ENCODE data around the gene SLC9A1. TPM values are rescaled to one million over a fixed set of nuclear protein-coding genes. Genes with fewer than 3 reads are reported as not detected.
A peak's percentile ranks its signal among the peaks of the same experiment; 100 is the strongest.

Gene SLC9A1
- total RNA-seq, 1 donor from 2014 or later = 1.8 TPM

GRCh38 chr1:27154469-27154990, 395 bp downstream of the SLC9A1 start:
- Histone ChIP-seq H3K27me3 (no peaks in the 10 kb centered on the region), H3K9me3 (ENCODE audit: low read depth) (no peaks in the 10 kb centered on the region), H3K4me2 (peak overlapping the region; percentile 96), H3K9ac (peak overlapping the region; percentile 46), H3F3A (ENCODE audit: low read depth) (peaks cover 5% of the 10 kb centered on the region), H3K36me3 (no peaks in the 10 kb centered on the region), H3K79me2 (ENCODE audit: low read depth) (peaks cover 31% of the 10 kb centered on the region), H3K4me3 (peak overlapping the region; percentile 71), H3K4me1 (peaks cover 21% of the 10 kb centered on the region), H2AFZ (replicated peaks) (no peak overlapping the region), H3K27ac (no peak overlapping the region), H4K20me1 (ENCODE audit: low read depth) (peaks cover 26% of the 10 kb centered on the region)
- no peak for DNase-seq (ENCODE audit: low spot score)
- Mint-ChIP-seq H3K36me3 (peaks cover 3% of the 10 kb centered on the region), H3K9me3 (no peaks in the 10 kb centered on the region), H3K27ac (peak overlapping the region; percentile 80), H3K27me3 (ENCODE audit: insufficient read depth, low read depth) (no peaks in the 10 kb centered on the region), H3K4me1 (peaks cover 41% of the 10 kb centered on the region), H3K4me3 (peak overlapping the region; percentile 93)
- no peak for TF ChIP-seq EZH2 (IDR thresholded peaks at IDR 0.05)
- no peak for TF ChIP-seq EZH2phosphoT487 (IDR thresholded peaks at IDR 0.05)

- Histone ChIP-seq H3K36me3 (no peaks in the 10 kb centered on the region), H3K4me3 (peak overlapping the region; percentile 71), H3K79me2 (ENCODE audit: low read depth) (peaks cover 31% of the 10 kb centered on the region), H3F3A (ENCODE audit: low read depth) (peaks cover 5% of the 10 kb centered on the region), H3K27ac (no peak overlapping the region), H2AFZ (replicated peaks) (no peak overlapping the region), H4K20me1 (ENCODE audit: low read depth) (peaks cover 26% of the 10 kb centered on the region), H3K27me3 (no peaks in the 10 kb centered on the region), H3K4me1 (peaks cover 21% of the 10 kb centered on the region), H3K4me2 (peak overlapping the region; percentile 96), H3K9me3 (ENCODE audit: low read depth) (no peaks in the 10 kb centered on the region), H3K9ac (no peak overlapping the region)
- Mint-ChIP-seq H3K27me3 (ENCODE audit: insufficient read depth, low read depth) (no peaks in the 10 kb centered on the region), H3K4me1 (peaks cover 41% of the 10 kb centered on the region), H3K9me3 (no peaks in the 10 kb centered on the region), H3K36me3 (peaks cover 3% of the 10 kb centered on the region), H3K27ac (no peak overlapping the region), H3K4me3 (peak overlapping the region; percentile 93)
- no peak for DNase-seq (ENCODE audit: low spot score)
- TF ChIP-seq CTCF (IDR thresholded peaks at IDR 0.05) (no peak), EZH2phosphoT487 (IDR thresholded peaks at IDR 0.05) (no peak), EZH2 (IDR thresholded peaks at IDR 0.05) (no peak)
Measured at GRCh38 chr1:27153927-27154358, 982 bp downstream of the SLC9A1 start.

GRCh38 chr1:27153549-27153886, 1.4 kb downstream of the SLC9A1 start:
- peaks cover 31% of the 10 kb centered on the region for H3K79me2 ChIP-seq (ENCODE audit: low read depth)
- peak overlapping the region; percentile 71 for H3K4me3 ChIP-seq
- H3K9me3 ChIP-seq (ENCODE audit: low read depth) = no peaks in the 10 kb centered on the region
- H3K4me2 ChIP-seq = peak overlapping the region; percentile 96
- TF ChIP-seq CTCF (IDR thresholded peaks at IDR 0.05) (no peak), EZH2 (IDR thresholded peaks at IDR 0.05) (no peak), EZH2phosphoT487 (IDR thresholded peaks at IDR 0.05) (no peak)
- no peaks in the 10 kb centered on the region for H3K27me3 ChIP-seq
- Mint-ChIP-seq H3K27ac (no peak overlapping the region), H3K4me3 (peak overlapping the region; percentile 93), H3K36me3 (peaks cover 3% of the 10 kb centered on the region), H3K27me3 (ENCODE audit: insufficient read depth, low read depth) (no peaks in the 10 kb centered on the region), H3K4me1 (peaks cover 41% of the 10 kb centered on the region), H3K9me3 (no peaks in the 10 kb centered on the region)
- peaks cover 21% of the 10 kb centered on the region for H3K4me1 ChIP-seq
- no peak overlapping the region for H3K27ac ChIP-seq
- peaks cover 26% of the 10 kb centered on the region for H4K20me1 ChIP-seq (ENCODE audit: low read depth)
- H3K36me3 ChIP-seq = no peaks in the 10 kb centered on the region
- H3K9ac ChIP-seq = no peak overlapping the region
- H2AFZ ChIP-seq (replicated peaks) = no peak overlapping the region
- H3F3A ChIP-seq (ENCODE audit: low read depth) = peaks cover 5% of the 10 kb centered on the region
- DNase-seq (ENCODE audit: low spot score) = no peak

- Histone ChIP-seq H3K4me3 (peak overlapping the region; percentile 71), H3K9ac (peak overlapping the region; percentile 27), H3F3A (ENCODE audit: low read depth) (peaks cover 5% of the 10 kb centered on the region), H4K20me1 (ENCODE audit: low read depth) (peaks cover 26% of the 10 kb centered on the region), H3K27me3 (no peaks in the 10 kb centered on the region), H3K79me2 (ENCODE audit: low read depth) (peaks cover 33% of the 10 kb centered on the region), H3K27ac (no peak overlapping the region), H2AFZ (replicated peaks) (no peak overlapping the region), H3K4me2 (peak overlapping the region; percentile 96), H3K36me3 (no peaks in the 10 kb centered on the region), H3K4me1 (peaks cover 21% of the 10 kb centered on the region), H3K9me3 (ENCODE audit: low read depth) (no peaks in the 10 kb centered on the region)
- H3K4me3 Mint-ChIP-seq = peak overlapping the region; percentile 93
- DNase-seq (ENCODE audit: low spot score) = no peak
- peaks cover 46% of the 10 kb centered on the region for H3K4me1 Mint-ChIP-seq
- no peaks in the 10 kb centered on the region for H3K9me3 Mint-ChIP-seq
- H3K36me3 Mint-ChIP-seq = peaks cover 3% of the 10 kb centered on the region
- H3K27ac Mint-ChIP-seq = no peak overlapping the region
- TF ChIP-seq CTCF (IDR thresholded peaks at IDR 0.05) = no peak
- TF ChIP-seq EZH2phosphoT487 (IDR thresholded peaks at IDR 0.05) = no peak
- TF ChIP-seq EZH2 (IDR thresholded peaks at IDR 0.05) = no peak
- H3K27me3 Mint-ChIP-seq (ENCODE audit: insufficient read depth, low read depth) = no peaks in the 10 kb centered on the region
Measured at GRCh38 chr1:27152829-27153548, 1.9 kb downstream of the SLC9A1 start.

Measured in neural progenitor cell (in vitro differentiated cells).